22Rv1 (cell line): ENCODE results near the gene ADORA1.

Experiments used
- ZFX ChIP-seq: fragments of 450-650 bp; IDR thresholded peaks from 2 replicates; pipeline ENCODE4 v1.6.1; 2017; ENCODE audit warnings: antibody characterized with exemption, borderline replicate concordance
- TF ChIP-seq, protein P1 (sequence below): fragments of 450-650 bp; IDR thresholded peaks from 2 replicates; pipeline ENCODE4 v1.5.1; 2017; ENCODE audit warnings: mild to moderate bottlenecking

- TF ChIP-seq, protein P1, sequence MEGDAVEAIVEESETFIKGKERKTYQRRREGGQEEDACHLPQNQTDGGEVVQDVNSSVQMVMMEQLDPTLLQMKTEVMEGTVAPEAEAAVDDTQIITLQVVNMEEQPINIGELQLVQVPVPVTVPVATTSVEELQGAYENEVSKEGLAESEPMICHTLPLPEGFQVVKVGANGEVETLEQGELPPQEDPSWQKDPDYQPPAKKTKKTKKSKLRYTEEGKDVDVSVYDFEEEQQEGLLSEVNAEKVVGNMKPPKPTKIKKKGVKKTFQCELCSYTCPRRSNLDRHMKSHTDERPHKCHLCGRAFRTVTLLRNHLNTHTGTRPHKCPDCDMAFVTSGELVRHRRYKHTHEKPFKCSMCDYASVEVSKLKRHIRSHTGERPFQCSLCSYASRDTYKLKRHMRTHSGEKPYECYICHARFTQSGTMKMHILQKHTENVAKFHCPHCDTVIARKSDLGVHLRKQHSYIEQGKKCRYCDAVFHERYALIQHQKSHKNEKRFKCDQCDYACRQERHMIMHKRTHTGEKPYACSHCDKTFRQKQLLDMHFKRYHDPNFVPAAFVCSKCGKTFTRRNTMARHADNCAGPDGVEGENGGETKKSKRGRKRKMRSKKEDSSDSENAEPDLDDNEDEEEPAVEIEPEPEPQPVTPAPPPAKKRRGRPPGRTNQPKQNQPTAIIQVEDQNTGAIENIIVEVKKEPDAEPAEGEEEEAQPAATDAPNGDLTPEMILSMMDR: no peak
- no peak for TF ChIP-seq ZFX
Measured at GRCh38 chr1:203173011-203173555, 45.6 kb downstream of the ADORA1 start.
